ENCODE measurements around the gene UCK1.
A peak's percentile ranks its signal among the peaks of the same experiment; 100 is the strongest.

Gene UCK1

GRCh38 chr9:131530920-131531832 is at the start of gene UCK1:
Gene UCK1 (minus strand): TSS chr9:131531263. CDS start chr9:131531174, 89 bp downstream.
- intact Hi-C loops (cut with micrococcal nuclease): no loop called here
- Mint-ChIP-seq H3K27me3 (peaks cover 9% of the 10 kb centered on the region), H3K36me3 (ENCODE audit: low read depth) (no peaks in the 10 kb centered on the region), H3K4me1 (ENCODE audit: low read depth) (peaks cover 22% of the 10 kb centered on the region), H3K9me3 (no peaks in the 10 kb centered on the region), H3K27ac (peak within 1 kb of the TSS; percentile 65), H3K4me3 (peak within 1 kb of the TSS; percentile 72)

GRCh38 chr9:131580358-131580757 is 49.3 kb upstream of the UCK1 start:
- Mint-ChIP-seq H3K4me3 (no peak overlapping the region), H3K36me3 (ENCODE audit: low read depth) (peaks cover 100% of the 10 kb centered on the region), H3K27me3 (no peaks in the 10 kb centered on the region), H3K27ac (peak overlapping the region; percentile 20), H3K9me3 (no peaks in the 10 kb centered on the region), H3K4me1 (ENCODE audit: low read depth) (peaks cover 38% of the 10 kb centered on the region)
- intact Hi-C loops (cut with micrococcal nuclease): no loop called here

- H3K4me1 Mint-ChIP-seq (ENCODE audit: low read depth): peaks cover 33% of the 10 kb centered on the region
- no peaks in the 10 kb centered on the region for H3K27me3 Mint-ChIP-seq
- H3K36me3 Mint-ChIP-seq (ENCODE audit: low read depth): peaks cover 100% of the 10 kb centered on the region
- peak overlapping the region; percentile 44 for H3K27ac Mint-ChIP-seq
- intact Hi-C loops (cut with micrococcal nuclease): no loop called here
- no peaks in the 10 kb centered on the region for H3K9me3 Mint-ChIP-seq
- no peak overlapping the region for H3K4me3 Mint-ChIP-seq
Measured at GRCh38 chr9:131579789-131580211, 48.7 kb upstream of the UCK1 start.

- no peak overlapping the region for H3K4me3 Mint-ChIP-seq
Measured at GRCh38 chr9:131578731-131579504, 47.9 kb upstream of the UCK1 start.

GRCh38 chr9:131578021-131578420 is 47.0 kb upstream of the UCK1 start:
- H3K4me1 Mint-ChIP-seq (ENCODE audit: low read depth): peaks cover 27% of the 10 kb centered on the region
- no peaks in the 10 kb centered on the region for H3K9me3 Mint-ChIP-seq
- no peak overlapping the region for H3K27ac Mint-ChIP-seq
- intact Hi-C loops (cut with micrococcal nuclease): no loop called here
- H3K4me3 Mint-ChIP-seq: no peak overlapping the region
- no peaks in the 10 kb centered on the region for H3K27me3 Mint-ChIP-seq
- H3K36me3 Mint-ChIP-seq (ENCODE audit: low read depth): peaks cover 100% of the 10 kb centered on the region

More at GRCh38 chr9:131578731-131579504, 47.9 kb upstream of the UCK1 start:
- intact Hi-C loops (cut with micrococcal nuclease): no loop called here
- Mint-ChIP-seq H3K27me3 (no peaks in the 10 kb centered on the region), H3K36me3 (ENCODE audit: low read depth) (peaks cover 100% of the 10 kb centered on the region), H3K27ac (peak overlapping the region; percentile 44), H3K9me3 (no peaks in the 10 kb centered on the region), H3K4me1 (ENCODE audit: low read depth) (peaks cover 32% of the 10 kb centered on the region)

- H3K27me3 Mint-ChIP-seq: no peaks in the 10 kb centered on the region
- no peak overlapping the region for H3K27ac Mint-ChIP-seq
- peaks cover 100% of the 10 kb centered on the region for H3K36me3 Mint-ChIP-seq (ENCODE audit: low read depth)
- H3K4me3 Mint-ChIP-seq: no peak overlapping the region
- H3K4me1 Mint-ChIP-seq (ENCODE audit: low read depth): peaks cover 27% of the 10 kb centered on the region
- no peaks in the 10 kb centered on the region for H3K9me3 Mint-ChIP-seq
- intact Hi-C loops (cut with micrococcal nuclease): no loop called here
Measured at GRCh38 chr9:131577005-131578000, 46.2 kb upstream of the UCK1 start.

- intact Hi-C loops (cut with micrococcal nuclease): no loop called here
- peaks cover 100% of the 10 kb centered on the region for H3K36me3 Mint-ChIP-seq (ENCODE audit: low read depth)
- H3K27ac Mint-ChIP-seq: no peak overlapping the region
- peaks cover 27% of the 10 kb centered on the region for H3K4me1 Mint-ChIP-seq (ENCODE audit: low read depth)
- H3K27me3 Mint-ChIP-seq: no peaks in the 10 kb centered on the region
- H3K4me3 Mint-ChIP-seq: no peak overlapping the region
- H3K9me3 Mint-ChIP-seq: no peaks in the 10 kb centered on the region
Measured at GRCh38 chr9:131575946-131576853, 45.1 kb upstream of the UCK1 start.

GRCh38 chr9:131574730-131575640 is 43.9 kb upstream of the UCK1 start:
- Mint-ChIP-seq H3K27me3 (no peaks in the 10 kb centered on the region), H3K4me1 (ENCODE audit: low read depth) (peaks cover 20% of the 10 kb centered on the region), H3K4me3 (no peak overlapping the region), H3K27ac (no peak overlapping the region), H3K9me3 (no peaks in the 10 kb centered on the region), H3K36me3 (ENCODE audit: low read depth) (peaks cover 100% of the 10 kb centered on the region)
- intact Hi-C loops (cut with micrococcal nuclease): no loop called here

- no peaks in the 10 kb centered on the region for H3K27me3 Mint-ChIP-seq
- intact Hi-C loops (cut with micrococcal nuclease): no loop called here
- H3K27ac Mint-ChIP-seq: no peak overlapping the region
- H3K36me3 Mint-ChIP-seq (ENCODE audit: low read depth): peaks cover 64% of the 10 kb centered on the region
- H3K4me3 Mint-ChIP-seq: no peak overlapping the region
- H3K9me3 Mint-ChIP-seq: no peaks in the 10 kb centered on the region
- no peaks in the 10 kb centered on the region for H3K4me1 Mint-ChIP-seq (ENCODE audit: low read depth)
Measured at GRCh38 chr9:131567910-131568309, 36.8 kb upstream of the UCK1 start.

GRCh38 chr9:131566158-131566557 is 35.1 kb upstream of the UCK1 start:
- H3K4me1 Mint-ChIP-seq (ENCODE audit: low read depth): no peaks in the 10 kb centered on the region
- H3K9me3 Mint-ChIP-seq: no peaks in the 10 kb centered on the region

GRCh38 chr9:131565369-131565768 is 34.3 kb upstream of the UCK1 start:
- intact Hi-C loops (cut with micrococcal nuclease): no loop called here

More at GRCh38 chr9:131566158-131566557, 35.1 kb upstream of the UCK1 start:
- H3K36me3 Mint-ChIP-seq (ENCODE audit: low read depth): peaks cover 46% of the 10 kb centered on the region
- H3K27ac Mint-ChIP-seq: no peak overlapping the region
- H3K4me3 Mint-ChIP-seq: no peak overlapping the region
- H3K27me3 Mint-ChIP-seq: no peaks in the 10 kb centered on the region
- intact Hi-C loops (cut with micrococcal nuclease): no loop called here

More at GRCh38 chr9:131565369-131565768, 34.3 kb upstream of the UCK1 start:
- Mint-ChIP-seq H3K4me3 (no peak overlapping the region), H3K27me3 (no peaks in the 10 kb centered on the region), H3K36me3 (ENCODE audit: low read depth) (peaks cover 39% of the 10 kb centered on the region), H3K9me3 (no peaks in the 10 kb centered on the region), H3K4me1 (ENCODE audit: low read depth) (no peaks in the 10 kb centered on the region), H3K27ac (no peak overlapping the region)

All from dendritic cell treated with granulocyte-macrophage colony-stimulating factor and Interleukin-4, amounts not matched to agents 40 ng/mL and 50 ng/mL, for 4 days (primary cell).